HG03103 (cell line): Measurements from ENCODE around the gene LAMB1.
"Not testable (repeated sequence)": the region's sequence is repeated elsewhere in the genome, so short reads cannot be mapped to it uniquely, and the experiment has no call there.

Source experiments
- ATAC-seq: cut with Tn5 transposase; IDR thresholded peaks from one replicate; pipeline ENCODE4 v1.9.1; 2021; ENCODE audit warnings: low read depth; ENCODE audit not compliant: unreplicated experiment

The LAMB1 gene

DNA sequence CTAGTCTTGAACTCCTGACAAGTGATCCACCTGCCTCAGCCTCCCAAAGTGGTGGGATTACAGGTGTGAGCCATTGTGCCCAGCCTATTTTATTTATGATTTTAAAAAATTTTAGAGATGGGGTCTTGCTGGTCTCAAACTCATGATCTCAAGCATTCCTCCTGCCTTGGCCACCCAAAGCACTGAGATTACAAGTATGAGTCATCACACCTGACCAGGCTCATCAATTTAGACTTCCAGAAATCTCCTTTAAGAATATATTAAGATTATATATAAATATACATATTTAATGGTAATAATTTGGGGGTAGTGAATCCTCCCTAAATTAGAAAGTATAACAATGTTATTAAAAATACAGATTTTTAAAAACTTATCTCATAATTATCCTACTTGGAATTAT lies 29.1 kb downstream of the LAMB1 start:
- ATAC-seq = no peak

DNA sequence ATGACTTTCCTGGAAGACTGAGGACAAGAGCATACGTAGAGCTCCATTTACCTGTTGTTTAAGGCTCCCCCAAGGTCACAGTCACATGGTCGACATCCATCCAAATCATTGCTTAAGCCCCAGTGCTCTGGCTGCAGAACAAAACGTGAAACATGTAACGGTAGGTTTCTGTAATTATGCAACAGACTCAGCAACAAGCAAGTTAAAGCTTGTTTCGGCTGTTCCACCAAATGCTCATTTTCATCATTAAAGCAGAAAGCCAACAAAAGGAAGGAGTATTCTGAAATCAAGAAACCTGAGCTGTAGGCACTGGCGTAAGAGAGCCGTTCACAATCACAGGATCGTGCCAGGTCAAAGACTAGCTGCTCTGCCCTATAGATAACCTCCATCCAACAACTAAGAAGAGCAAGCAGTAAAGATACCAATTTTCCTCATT lies 30.0 kb downstream of the LAMB1 start:
- ATAC-seq = no peak

DNA sequence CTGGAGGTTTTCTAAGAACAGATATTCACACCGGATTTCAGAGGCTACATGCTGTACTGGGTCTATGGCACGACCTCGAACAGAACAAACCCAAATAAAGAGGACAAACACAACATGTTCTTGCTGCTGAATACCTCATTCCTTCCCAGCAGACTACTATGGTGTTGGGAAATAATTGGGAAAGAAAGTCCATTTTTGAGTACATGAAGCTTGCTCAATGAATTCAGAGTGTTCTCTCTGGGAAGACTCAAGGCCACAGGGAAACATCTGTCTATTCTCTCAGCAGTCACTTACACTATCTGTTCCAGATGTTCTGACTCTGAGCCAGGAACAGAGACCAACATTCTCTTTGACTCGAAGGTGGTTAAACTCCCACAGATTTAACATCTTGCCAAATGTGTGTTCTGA lies 30.9 kb downstream of the LAMB1 start:
- ATAC-seq = no peak

DNA sequence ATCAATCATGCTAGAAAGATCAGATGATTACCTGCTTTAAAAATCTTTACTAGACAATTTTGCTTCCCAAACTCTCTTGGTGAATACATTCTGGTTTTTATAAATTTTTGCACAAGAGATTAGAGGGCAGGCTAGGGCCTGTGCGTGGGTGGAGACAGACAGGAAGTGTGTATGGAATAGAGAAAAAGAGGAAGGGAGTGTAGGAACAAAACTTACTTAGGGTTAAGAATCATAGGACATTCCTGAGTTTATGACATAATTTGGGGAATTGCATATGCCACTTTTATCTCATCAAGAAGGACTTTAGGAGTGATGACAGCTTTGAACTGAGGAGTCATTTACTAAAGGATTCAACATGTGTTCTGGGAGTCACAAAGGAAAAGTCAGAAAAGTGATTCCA lies 31.3 kb downstream of the LAMB1 start:
- no peak for ATAC-seq

DNA sequence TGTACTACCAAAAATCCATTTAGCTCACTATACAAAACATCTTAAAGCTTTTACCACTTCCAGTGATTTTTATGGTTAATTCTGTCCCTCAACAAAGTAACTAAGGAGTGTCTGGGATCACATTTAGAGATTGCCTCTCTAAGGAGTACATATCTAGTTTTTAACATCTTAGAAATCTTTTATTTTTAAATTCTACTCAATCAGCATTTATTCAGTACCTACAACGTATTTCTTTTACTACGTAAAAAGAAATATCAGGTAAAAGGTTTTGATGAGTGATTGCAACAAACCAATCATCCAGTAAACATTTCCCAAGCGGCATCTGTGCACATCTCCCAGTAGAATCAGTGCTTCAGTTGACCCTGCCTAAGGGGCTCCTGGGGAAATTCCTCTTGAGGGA lies 31.9 kb downstream of the LAMB1 start:
- no peak for ATAC-seq

DNA sequence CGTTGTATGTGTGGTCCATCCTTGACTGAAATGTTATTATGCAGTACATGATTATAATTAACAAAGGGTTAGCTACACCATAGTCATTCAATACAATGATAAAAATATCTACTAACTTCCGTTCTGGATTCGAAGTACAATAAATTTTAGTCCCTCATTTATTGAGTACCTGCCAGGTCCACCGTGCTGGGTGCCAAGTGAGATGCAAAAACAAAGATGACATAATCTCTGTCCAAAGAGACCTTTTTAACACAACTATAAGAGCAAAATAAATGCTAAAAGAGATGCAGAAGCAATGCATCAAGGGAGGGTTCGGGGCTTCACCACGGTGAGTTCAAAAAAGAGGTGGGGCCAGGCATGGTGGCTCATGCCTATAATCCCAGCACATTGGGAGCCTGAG lies 33.1 kb downstream of the LAMB1 start:
- ATAC-seq = no peak

DNA sequence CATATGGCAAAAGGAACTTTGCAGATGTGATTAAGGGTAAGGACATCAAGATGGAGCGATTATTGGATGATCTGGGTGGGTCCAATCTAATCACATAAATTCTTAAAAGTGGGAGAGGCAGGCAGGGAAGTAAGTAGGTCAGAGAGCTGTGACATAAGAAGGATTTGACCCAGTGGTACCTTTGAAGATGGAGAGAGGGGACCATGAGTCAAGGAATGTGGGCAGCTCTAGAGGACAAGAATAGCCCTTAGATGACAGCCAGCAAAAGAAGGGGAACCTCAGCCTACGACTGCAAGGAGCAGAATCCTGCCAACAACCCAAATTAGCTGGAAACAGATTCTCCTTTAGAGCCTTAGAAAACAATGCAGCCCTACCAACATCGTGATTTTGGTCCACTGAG lies 34.5 kb downstream of the LAMB1 start:
- no peak for ATAC-seq

DNA sequence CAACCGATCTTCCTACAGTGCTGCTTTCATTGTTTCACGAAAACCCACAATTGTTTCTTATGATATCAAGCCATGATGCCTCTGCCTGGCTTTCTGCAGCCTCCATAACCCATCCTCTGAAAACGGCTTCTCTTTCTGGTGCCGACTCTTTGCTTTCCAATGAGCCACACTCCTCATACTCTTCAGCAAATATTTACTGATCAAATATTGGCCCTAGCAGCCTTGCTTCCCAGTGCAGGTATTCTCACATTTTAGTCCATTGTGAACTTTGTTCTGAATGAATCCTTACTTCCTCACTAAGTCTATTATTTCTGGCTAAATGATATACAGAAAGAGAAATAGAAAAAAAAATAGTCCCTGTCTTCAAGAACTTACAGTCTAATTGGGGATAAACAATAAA lies 35.5 kb downstream of the LAMB1 start:
- no peak for ATAC-seq

DNA sequence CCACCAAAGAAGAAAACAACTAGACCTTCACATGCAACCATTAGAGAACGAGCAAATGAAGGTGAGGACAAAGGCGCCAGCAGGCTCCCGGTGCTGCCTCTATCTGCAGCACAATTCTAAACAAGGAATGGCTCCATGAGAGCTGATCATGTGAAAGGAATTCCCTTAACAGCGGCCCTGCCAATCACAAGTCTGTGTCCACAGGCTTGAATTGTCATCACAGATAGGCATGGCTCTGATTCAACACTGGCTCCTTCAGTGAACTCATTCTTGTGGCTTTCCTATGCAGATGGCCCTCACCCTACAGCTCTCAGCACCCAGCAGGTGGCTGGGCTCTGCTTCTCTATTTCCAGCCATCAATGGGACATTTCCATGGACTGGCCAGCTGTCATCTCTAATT lies 36.2 kb downstream of the LAMB1 start:
- ATAC-seq = no peak

DNA sequence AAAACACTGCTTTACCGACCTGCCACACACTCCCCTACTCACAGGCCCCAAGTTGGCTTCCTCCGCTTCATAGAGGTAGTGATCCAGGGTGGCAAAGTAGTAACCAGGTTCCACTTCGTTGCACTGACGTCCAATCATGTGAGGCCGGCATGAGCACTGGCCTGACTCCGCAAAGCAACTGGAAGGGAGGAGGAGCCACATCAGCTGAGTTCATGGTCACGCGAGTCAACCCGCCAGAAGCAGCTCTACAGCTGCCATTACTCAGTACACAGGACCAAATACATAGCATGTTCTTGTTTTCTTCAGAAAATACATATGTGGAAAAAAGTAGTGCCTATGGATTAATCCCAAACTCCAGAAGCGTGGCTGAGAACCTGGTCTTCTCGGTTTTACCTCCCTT lies 38.5 kb downstream of the LAMB1 start:
- no peak for ATAC-seq

DNA sequence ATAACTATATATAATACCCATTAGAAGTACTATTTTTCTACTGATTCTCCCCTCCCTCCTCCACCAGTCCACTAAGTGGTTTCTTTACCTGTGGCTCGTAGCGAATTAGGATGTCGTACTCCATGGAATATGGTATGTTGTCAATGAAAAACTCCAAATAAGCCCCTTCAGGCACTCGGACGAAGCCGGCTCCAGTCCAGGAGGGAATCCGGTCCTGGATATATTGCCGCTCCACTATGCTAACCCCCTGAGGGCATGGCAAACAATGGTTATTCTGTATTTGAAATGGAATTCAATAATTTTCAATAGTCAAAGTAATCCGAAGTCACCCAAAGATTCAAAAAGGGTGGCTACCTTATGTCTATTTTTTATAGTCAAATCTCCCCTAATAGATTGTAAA lies 40.1 kb downstream of the LAMB1 start:
- ATAC-seq = no peak

DNA sequence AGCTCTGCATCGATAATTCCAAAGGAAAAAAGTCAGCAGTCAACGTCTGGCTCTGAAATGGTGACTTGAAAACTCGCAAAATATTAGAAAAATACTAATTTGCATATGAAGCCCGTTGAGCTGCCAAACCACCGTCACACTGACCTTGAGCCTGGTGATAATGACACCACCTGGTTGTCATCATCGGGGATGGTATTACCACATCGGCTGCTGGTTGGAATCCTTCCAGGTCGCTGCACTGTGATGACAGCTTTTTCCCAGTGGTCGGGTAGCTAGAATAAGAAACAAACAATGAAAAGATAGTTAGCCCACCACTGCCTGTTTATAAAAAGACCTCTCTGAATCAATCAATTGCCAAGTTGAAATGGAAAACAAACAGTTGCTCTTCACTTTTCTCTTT lies 41.6 kb downstream of the LAMB1 start:
- no peak for ATAC-seq

DNA sequence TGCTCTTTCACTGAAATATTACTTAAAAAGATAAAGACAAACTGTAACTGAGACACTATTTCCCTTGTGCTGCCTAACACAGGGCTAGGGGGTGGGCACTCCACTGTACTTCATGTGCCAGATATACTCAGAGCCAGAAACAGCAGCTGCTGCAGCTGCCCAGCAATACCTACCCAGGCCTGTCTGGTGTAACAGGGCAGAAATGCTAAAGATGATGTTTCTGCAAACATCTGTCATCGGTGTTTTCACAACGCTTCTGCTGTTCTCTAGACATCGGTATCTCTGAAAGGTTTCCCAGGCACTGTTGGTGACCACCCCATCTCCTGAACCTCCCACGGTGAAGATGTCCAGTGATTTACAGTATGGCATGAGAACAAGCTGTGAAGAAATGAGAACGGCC lies 42.7 kb downstream of the LAMB1 start:
- ATAC-seq = no peak

DNA sequence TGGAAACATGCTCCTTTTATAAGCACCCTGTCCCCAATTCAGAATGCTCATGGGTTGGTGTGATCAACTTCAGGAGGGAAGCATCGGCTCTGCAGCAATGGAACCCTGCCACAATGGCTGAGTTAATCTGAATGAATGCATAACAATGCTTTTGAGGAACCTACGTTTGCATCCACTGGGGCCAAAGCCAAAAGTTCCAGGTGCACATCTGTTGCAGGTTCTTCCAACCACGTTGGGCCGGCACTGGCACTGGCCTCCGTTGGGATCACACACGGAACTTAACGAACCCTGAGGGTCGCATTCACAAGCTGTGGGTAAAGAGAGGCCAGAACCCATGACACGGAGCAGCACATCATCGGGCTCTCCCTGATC lies 43.4 kb downstream of the LAMB1 start:
- ATAC-seq = no peak

DNA sequence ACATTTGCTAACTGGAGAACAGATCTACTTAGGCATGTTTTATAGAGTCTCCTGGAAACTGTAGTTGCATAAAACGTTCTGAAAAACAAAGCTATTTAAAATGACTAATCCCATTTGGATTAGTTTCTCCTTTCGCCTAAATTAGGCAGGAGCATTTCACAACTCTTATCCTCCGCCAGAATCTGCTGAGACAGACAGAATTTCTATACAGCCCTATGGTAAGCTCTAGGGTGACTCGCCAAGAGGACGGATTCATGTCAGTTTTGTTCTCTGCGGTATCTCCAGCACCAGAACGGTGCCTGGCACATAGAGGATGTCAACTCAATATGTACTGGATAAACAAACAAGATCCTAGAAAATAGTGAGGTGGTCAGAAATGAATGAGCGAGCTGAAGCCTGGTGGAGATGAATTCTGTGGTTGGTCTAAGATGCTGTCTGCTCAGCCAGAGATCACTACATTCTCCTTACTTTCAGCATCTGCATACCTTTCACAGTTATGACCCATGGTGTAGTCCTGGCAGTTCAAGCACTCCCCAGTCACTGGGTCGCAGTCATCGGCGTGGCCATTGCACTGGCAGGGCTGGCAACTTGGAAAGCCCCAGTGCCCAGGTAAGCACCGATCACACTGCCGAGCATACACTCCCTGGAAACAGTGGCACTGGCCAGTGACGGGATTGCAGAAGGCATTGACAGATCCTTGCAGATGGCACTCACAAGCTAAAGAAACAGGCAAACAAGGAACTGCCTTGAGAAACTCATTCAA lies 44.0 kb downstream of the LAMB1 start:
- ATAC-seq = no peak

DNA sequence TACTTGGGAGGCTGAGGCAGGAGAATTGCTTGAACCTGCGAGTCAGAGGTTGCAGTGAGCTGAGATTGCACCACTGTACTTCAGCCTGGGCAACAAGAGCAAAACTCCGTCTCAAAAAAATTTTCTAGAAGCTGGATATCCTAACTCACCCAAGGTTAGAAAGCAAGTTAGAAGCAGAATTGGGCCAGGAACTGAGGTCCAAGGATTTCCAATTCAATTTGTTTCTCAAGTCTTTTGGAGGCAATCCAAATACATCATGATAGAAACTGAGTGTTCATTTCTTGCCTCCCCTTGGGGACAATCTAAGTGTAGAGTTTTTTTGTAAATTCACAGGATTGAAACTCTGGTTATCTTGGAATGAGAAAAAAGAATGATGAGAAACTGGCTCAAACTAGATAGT lies 45.5 kb downstream of the LAMB1 start:
- no peak for ATAC-seq

DNA sequence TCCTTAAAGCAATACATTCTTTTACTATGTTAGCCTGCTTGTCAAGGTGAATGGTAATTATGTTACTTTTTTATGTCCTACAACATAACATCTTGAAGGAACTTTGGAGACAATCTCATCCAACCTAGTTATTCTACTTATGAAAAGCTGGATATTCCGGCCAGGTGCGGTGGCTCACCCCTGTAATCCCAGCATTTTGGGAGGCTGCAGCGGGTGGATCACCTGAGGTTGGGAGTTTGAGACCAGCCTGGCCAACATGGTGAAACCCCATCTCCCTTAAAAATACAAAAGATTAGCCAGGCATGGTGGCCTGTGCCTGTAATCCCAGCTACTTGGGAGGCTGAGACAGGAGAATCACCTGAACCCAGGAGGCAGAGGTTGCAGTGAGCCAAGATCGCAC lies 46.0 kb downstream of the LAMB1 start:
- not testable (repeated sequence) for ATAC-seq

DNA sequence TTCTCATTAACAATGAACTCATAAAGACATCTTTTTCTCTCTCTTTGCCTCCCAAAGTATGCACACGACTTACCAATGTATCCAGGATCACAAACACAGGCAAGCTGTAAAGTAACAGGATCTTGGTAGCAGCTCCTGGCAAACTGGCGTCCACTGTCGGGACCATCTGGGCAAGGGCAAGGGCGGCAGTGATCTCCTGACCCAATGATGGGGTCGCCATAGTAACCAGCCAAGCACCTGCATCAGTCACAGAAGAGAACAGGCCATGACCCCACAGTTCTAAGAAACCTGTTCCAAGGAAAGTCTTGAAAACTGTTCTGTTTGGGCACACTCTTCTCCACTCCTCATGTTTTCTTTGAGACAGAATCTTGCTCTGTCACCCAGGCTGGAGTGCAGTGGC lies 47.6 kb downstream of the LAMB1 start:
- ATAC-seq = no peak

DNA sequence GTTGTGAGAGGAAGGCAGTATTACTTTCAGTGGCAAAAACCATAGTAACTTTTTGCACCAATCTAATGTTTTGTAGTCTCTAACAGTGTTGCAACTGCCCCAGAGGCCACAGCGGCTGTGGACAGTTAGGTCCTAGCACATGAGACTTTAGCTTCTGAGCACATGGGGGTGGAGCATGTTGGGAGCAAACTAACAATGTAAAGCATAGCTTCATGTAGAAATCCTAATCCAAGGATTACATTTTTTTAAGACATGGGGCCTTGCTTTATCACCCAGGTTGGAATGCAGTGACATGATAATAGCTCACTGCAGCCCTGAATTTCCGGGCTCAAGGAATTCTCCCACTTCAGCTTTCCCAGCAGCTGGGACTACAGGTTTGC lies 49.0 kb downstream of the LAMB1 start:
- ATAC-seq = no peak

DNA sequence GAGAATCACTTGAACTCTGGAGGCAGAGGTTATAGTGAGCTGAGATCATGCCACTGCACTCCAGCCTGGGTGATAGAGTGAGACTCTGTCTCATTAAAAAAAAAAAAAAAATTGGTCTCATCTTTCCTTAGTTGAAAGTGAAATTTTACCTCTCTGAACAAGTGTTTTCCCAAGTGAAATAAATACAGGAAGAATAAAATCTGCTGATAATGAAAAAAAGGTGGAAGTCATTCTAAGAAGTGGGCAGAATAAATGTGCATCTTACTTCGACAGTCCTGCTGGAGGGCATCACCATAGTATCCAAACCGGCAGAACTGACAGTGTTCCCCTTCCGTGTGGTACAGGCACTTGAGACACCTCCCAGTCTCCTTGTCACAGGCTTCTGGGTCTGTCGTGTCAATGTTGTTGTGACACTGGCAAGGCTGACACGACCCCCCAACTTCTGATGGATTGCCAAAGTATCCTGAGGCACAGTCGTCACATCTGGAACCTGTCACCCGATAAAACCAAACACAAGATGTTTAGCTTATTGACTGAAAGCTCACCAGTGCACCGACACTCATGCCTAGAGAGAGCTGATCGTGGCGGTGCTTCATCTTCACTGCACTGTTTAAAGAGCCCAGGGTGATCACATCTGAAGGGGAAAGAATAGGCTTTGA lies 49.6 kb downstream of the LAMB1 start:
- no peak for ATAC-seq

DNA sequence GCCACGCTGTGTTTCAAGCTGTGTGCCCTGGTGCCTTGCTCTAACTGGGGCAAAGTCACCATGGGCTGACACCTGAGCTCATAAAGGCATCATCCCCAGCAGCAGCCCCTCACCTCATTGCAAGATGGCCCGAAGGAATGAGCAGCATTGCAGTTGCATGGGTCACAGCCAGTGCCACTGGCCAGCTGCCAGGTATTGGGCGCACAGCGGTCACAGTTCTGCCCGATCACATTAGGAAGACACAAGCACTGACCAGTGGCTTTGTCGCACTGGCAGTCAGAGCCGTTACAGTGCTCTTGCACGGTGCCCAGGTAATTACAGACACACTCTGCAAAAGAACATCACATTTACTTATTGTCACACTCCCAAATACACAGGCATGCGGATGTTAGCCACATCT lies 51.1 kb downstream of the LAMB1 start:
- no peak for ATAC-seq

DNA sequence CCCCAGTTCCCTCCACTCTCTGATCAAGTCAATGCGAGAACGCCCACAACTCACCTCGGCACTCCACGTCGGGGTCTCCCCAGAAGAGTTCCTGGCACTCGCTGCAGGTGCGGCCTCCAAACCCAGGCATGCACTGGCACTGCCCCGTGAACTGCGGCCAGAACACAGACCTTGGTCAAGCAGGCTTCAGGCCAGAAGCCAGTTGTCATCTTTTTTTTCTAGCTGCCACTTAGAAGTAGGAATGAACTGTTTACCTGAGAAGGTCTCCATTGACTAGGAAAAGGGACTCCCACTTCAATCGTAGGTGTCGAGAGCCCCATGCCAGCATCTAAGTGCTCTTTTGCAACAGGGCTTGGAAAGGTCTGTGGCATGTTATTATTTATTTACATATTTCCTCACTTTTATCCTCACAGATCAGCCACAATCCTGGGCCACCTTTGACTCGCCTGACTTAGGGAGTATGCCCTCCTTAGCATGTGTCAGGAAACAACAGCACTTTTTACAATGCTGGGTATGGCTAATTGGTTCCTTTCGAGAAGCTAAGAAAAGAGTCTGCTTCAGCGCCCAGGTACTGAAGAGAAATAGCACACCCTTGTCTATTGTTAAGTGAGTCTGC lies 51.7 kb downstream of the LAMB1 start:
- ATAC-seq = no peak
